GM23338 (cell line): Measurements from ENCODE around the gene SLC4A3. TPM values are rescaled to one million over a fixed set of nuclear protein-coding genes. Genes with fewer than 3 reads are reported as not detected.

ENCODE experiments used
- ATAC-seq: fragments of 200-7000 bp; cut with Tn5 transposase; 3 replicates; pipeline ENCODE4 v1.9.1; 2020
- DNase-seq: peaks from one replicate; pipeline ENCODE4 v3.0.0-alpha.2; 2015; ENCODE audit warnings: low spot score
- H2AFZ ChIP-seq: fragments of 200-600 bp; sonication (generic); 2 replicates; pipeline ENCODE4 v1.8.0; 2016; ENCODE audit warnings: antibody characterized with exemption, mild to moderate bottlenecking, moderate library complexity
- H3F3A ChIP-seq: fragments of 200-600 bp; sonication (generic); replicated peaks from 2 replicates; pipeline ENCODE4 v1.8.0; 2017; ENCODE audit warnings: antibody characterized with exemption, mixed run types, low read depth
- H3K27ac ChIP-seq: fragments of 200-600 bp; sonication (generic); 2 replicates; pipeline ENCODE4 v1.6.1; 2016; ENCODE audit warnings: low read depth
- H3K27me3 ChIP-seq: fragments of 200-600 bp; sonication (generic); 2 replicates; pipeline ENCODE4 v1.8.0; 2016; ENCODE audit warnings: mild to moderate bottlenecking, mixed run types, moderate library complexity; ENCODE audit not compliant: insufficient read depth
- H3K36me3 ChIP-seq: fragments of 200-600 bp; sonication (generic); 2 replicates; pipeline ENCODE4 v1.8.0; 2016; ENCODE audit warnings: mild to moderate bottlenecking; ENCODE audit not compliant: insufficient read depth
- H3K4me1 ChIP-seq: fragments of 200-600 bp; sonication (generic); 2 replicates; pipeline ENCODE4 v1.8.0; 2016; ENCODE audit warnings: mild to moderate bottlenecking, moderate library complexity; ENCODE audit not compliant: insufficient read depth
- H3K4me2 ChIP-seq: fragments of 200-600 bp; sonication (generic); 2 replicates; pipeline ENCODE4 v1.7.1; 2017; ENCODE audit warnings: mixed run types
- H3K4me3 ChIP-seq: fragments of 200-600 bp; sonication (generic); 2 replicates; pipeline ENCODE4 v1.6.1; 2016; ENCODE audit warnings: mixed run types
- H3K79me2 ChIP-seq: fragments of 200-600 bp; sonication (generic); replicated peaks from 2 replicates; pipeline ENCODE4 v1.8.0; 2017; ENCODE audit warnings: mild to moderate bottlenecking; ENCODE audit not compliant: insufficient read depth
- H3K9me2 ChIP-seq: fragments of 200-600 bp; sonication (generic); 2 replicates; pipeline ENCODE4 v1.8.0; 2017; ENCODE audit not compliant: insufficient read depth
- H4K20me1 ChIP-seq: fragments of 200-600 bp; sonication (generic); replicated peaks from 2 replicates; pipeline ENCODE4 v1.8.0; 2017; ENCODE audit warnings: mild to moderate bottlenecking; ENCODE audit not compliant: insufficient read depth
- H3K27ac Mint-ChIP-seq: 2 replicates; pipeline ENCODE4 v1.8.0; 2020; ENCODE audit warnings: inconsistent platforms, mild to moderate bottlenecking, moderate library complexity, mixed read lengths
- H3K27me3 Mint-ChIP-seq: 3 replicates; pipeline ENCODE4 v1.8.0; 2022; ENCODE audit warnings: low read depth, mild to moderate bottlenecking, moderate library complexity, mixed read lengths, inconsistent platforms; ENCODE audit not compliant: insufficient read depth, poor library complexity
- H3K36me3 Mint-ChIP-seq: 3 replicates; pipeline ENCODE4 v1.8.0; 2021; ENCODE audit warnings: low read depth, mild to moderate bottlenecking, inconsistent platforms, moderate library complexity, mixed read lengths
- H3K4me1 Mint-ChIP-seq: 3 replicates; pipeline ENCODE4 v1.8.0; 2020; ENCODE audit warnings: mild to moderate bottlenecking, inconsistent platforms, mixed read lengths
- H3K4me3 Mint-ChIP-seq: 3 replicates; pipeline ENCODE4 v1.8.0; 2021; ENCODE audit warnings: moderate library complexity, mild to moderate bottlenecking, inconsistent platforms, mixed read lengths
- H3K9me3 Mint-ChIP-seq: 3 replicates; pipeline ENCODE4 v1.8.0; 2020; ENCODE audit warnings: moderate library complexity, mild to moderate bottlenecking, inconsistent platforms, mixed read lengths
- CREB1 ChIP-seq: fragments of 250-450 bp; sonication (Bioruptor Pico); IDR thresholded peaks from 2 replicates; pipeline ENCODE4 v1.5.0; 2020; ENCODE audit warnings: low read depth, mild to moderate bottlenecking, moderate library complexity
- EZH2 ChIP-seq: fragments of 200-600 bp; sonication (generic); IDR thresholded peaks from one replicate; pipeline ENCODE4 v1.8.0; 2017; ENCODE audit warnings: antibody characterized with exemption, mild to moderate bottlenecking, low read depth; ENCODE audit not compliant: unreplicated experiment
- EZH2phosphoT487 ChIP-seq: fragments of 200-600 bp; sonication (generic); IDR thresholded peaks from one replicate; pipeline ENCODE4 v1.8.1; 2018; ENCODE audit warnings: antibody characterized with exemption; ENCODE audit not compliant: unreplicated experiment
- JUNB ChIP-seq: IDR thresholded peaks from one replicate; pipeline ENCODE4 v1.6.1; 2016; ENCODE audit warnings: antibody characterized with exemption; ENCODE audit not compliant: unreplicated experiment
- NANOG ChIP-seq: IDR thresholded peaks from 2 replicates; pipeline ENCODE4 v1.6.1; 2016; ENCODE audit warnings: antibody characterized with exemption, borderline replicate concordance
- POLR2AphosphoS5 ChIP-seq: IDR thresholded peaks from 2 replicates; pipeline ENCODE4 v1.6.1; 2016; ENCODE audit warnings: antibody characterized with exemption, low read depth
- STAT1 ChIP-seq: IDR thresholded peaks from one replicate; pipeline ENCODE4 v1.6.1; 2016; ENCODE audit warnings: antibody characterized with exemption; ENCODE audit not compliant: unreplicated experiment
- ZNF114 ChIP-seq: fragments of 250-450 bp; sonication (Bioruptor Pico); IDR thresholded peaks from 2 replicates; pipeline ENCODE4 v1.5.0; 2020; ENCODE audit warnings: mild to moderate bottlenecking, moderate library complexity
- ZNF331 ChIP-seq: fragments of 250-450 bp; sonication (Bioruptor Pico); IDR thresholded peaks from 2 replicates; pipeline ENCODE4 v1.5.0; 2020; ENCODE audit warnings: low read depth, mild to moderate bottlenecking, moderate library complexity
- polyA plus RNA-seq: library from polyadenylated mRNA; unstranded; fragments of >200 nt; fragmentation: Nextera tagmentation; extraction: Ambion mirVana; gene quantifications from 2 replicates; pipeline ENCODE4 v1.2.1, GENCODE V29; 2016
- total RNA-seq: library from RNA; depleted of rRNA; stranded (reverse); fragments of >200 nt; shearing (Covaris generic); gene quantifications from 2 replicates; pipeline ENCODE4 v1.2.3, GENCODE V29; 2014
- TF ChIP-seq, protein P1 (sequence below), 2 experiments: fragments of 200-600 bp in 1 of 2; sonication (generic) in 1 of 2; conservative IDR thresholded peaks; 2 replicates each; pipeline versions ENCODE4 v1.5.1 to v1.6.1; 2016 to 2017; ENCODE audit warnings: antibody characterized with exemption in 2 of 2, low read depth in 2 of 2, mild to moderate bottlenecking in 2 of 2, moderate library complexity in 1 of 2
- TF ChIP-seq, protein P2 (sequence below): fragments of 250-450 bp; sonication (Bioruptor Pico); IDR thresholded peaks from 2 replicates; pipeline ENCODE4 v1.5.0; 2020; ENCODE audit warnings: mild to moderate bottlenecking, moderate library complexity
- TF ChIP-seq, protein P3 (sequence below): IDR thresholded peaks from 2 replicates; pipeline ENCODE4 v1.6.1; 2016; ENCODE audit warnings: antibody characterized with exemption

SLC4A3 gene
- total and polyA plus RNA-seq, 2 experiments from 2014 or later, result 3.6 to 6.8 TPM

DNA sequence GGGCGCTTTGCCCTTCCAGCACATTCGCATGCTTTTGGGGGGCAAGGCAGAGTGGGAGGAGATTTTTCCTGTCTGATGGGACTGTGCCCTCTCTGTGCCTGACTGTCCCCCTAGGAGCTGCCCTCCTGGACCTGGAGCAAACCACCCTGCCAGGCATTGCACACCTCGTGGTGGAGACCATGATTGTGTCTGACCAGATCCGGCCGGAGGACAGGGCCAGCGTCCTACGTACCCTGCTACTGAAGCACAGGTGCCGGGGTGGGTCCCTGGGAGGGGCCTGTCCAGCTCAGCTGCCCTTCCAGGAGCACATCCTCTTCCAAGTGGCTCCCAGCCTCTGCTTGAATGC lies 5.3 kb downstream of the SLC4A3 start (continued):
- TF ChIP-seq, protein P1, sequence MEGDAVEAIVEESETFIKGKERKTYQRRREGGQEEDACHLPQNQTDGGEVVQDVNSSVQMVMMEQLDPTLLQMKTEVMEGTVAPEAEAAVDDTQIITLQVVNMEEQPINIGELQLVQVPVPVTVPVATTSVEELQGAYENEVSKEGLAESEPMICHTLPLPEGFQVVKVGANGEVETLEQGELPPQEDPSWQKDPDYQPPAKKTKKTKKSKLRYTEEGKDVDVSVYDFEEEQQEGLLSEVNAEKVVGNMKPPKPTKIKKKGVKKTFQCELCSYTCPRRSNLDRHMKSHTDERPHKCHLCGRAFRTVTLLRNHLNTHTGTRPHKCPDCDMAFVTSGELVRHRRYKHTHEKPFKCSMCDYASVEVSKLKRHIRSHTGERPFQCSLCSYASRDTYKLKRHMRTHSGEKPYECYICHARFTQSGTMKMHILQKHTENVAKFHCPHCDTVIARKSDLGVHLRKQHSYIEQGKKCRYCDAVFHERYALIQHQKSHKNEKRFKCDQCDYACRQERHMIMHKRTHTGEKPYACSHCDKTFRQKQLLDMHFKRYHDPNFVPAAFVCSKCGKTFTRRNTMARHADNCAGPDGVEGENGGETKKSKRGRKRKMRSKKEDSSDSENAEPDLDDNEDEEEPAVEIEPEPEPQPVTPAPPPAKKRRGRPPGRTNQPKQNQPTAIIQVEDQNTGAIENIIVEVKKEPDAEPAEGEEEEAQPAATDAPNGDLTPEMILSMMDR (conservative IDR thresholded peaks at IDR 0.05; ENCODE audit: low read depth in 2 of 2), result no peak
- TF ChIP-seq EZH2phosphoT487, result no peak

GRCh38 chr2:219633276-219634065 lies 6.0 kb downstream of the SLC4A3 start:
- H3K4me3 ChIP-seq, result no peak overlapping the region
- DNase-seq (no peak), ATAC-seq (no peak)
- Mint-ChIP-seq H3K27ac (no peak overlapping the region), H3K27me3 (peaks cover 10% of the 10 kb centered on the region), H3K4me1 (peaks cover 4% of the 10 kb centered on the region; the same call in 2 of the 3 replicates), H3K9me3 (no peaks in the 10 kb centered on the region; the same call in 1 of the 3 replicates), H3K4me3 (no peak overlapping the region), H3K36me3 (peaks cover 2% of the 10 kb centered on the region; the same call in 1 of the 3 replicates)
- no peak overlapping the region for H3K27ac ChIP-seq
- no peaks in the 10 kb centered on the region for H3K9me2 ChIP-seq
- H3K79me2 ChIP-seq, result no peaks in the 10 kb centered on the region
- no peaks in the 10 kb centered on the region for H3K27me3 ChIP-seq
- H3K4me2 ChIP-seq, result no peak overlapping the region
- H3F3A ChIP-seq, result no peaks in the 10 kb centered on the region
- no peak overlapping the region for H2AFZ ChIP-seq
- no peaks in the 10 kb centered on the region for H3K36me3 ChIP-seq
- no peaks in the 10 kb centered on the region; the same call in 1 of the 2 replicates for H3K4me1 ChIP-seq
- H4K20me1 ChIP-seq, result no peaks in the 10 kb centered on the region
- no peak for TF ChIP-seq ZNF114 (CRISPR knock-in tag)
- no peak for TF ChIP-seq NANOG
- no peak for TF ChIP-seq CREB1 (CRISPR knock-in tag)
- TF ChIP-seq, protein P2, sequence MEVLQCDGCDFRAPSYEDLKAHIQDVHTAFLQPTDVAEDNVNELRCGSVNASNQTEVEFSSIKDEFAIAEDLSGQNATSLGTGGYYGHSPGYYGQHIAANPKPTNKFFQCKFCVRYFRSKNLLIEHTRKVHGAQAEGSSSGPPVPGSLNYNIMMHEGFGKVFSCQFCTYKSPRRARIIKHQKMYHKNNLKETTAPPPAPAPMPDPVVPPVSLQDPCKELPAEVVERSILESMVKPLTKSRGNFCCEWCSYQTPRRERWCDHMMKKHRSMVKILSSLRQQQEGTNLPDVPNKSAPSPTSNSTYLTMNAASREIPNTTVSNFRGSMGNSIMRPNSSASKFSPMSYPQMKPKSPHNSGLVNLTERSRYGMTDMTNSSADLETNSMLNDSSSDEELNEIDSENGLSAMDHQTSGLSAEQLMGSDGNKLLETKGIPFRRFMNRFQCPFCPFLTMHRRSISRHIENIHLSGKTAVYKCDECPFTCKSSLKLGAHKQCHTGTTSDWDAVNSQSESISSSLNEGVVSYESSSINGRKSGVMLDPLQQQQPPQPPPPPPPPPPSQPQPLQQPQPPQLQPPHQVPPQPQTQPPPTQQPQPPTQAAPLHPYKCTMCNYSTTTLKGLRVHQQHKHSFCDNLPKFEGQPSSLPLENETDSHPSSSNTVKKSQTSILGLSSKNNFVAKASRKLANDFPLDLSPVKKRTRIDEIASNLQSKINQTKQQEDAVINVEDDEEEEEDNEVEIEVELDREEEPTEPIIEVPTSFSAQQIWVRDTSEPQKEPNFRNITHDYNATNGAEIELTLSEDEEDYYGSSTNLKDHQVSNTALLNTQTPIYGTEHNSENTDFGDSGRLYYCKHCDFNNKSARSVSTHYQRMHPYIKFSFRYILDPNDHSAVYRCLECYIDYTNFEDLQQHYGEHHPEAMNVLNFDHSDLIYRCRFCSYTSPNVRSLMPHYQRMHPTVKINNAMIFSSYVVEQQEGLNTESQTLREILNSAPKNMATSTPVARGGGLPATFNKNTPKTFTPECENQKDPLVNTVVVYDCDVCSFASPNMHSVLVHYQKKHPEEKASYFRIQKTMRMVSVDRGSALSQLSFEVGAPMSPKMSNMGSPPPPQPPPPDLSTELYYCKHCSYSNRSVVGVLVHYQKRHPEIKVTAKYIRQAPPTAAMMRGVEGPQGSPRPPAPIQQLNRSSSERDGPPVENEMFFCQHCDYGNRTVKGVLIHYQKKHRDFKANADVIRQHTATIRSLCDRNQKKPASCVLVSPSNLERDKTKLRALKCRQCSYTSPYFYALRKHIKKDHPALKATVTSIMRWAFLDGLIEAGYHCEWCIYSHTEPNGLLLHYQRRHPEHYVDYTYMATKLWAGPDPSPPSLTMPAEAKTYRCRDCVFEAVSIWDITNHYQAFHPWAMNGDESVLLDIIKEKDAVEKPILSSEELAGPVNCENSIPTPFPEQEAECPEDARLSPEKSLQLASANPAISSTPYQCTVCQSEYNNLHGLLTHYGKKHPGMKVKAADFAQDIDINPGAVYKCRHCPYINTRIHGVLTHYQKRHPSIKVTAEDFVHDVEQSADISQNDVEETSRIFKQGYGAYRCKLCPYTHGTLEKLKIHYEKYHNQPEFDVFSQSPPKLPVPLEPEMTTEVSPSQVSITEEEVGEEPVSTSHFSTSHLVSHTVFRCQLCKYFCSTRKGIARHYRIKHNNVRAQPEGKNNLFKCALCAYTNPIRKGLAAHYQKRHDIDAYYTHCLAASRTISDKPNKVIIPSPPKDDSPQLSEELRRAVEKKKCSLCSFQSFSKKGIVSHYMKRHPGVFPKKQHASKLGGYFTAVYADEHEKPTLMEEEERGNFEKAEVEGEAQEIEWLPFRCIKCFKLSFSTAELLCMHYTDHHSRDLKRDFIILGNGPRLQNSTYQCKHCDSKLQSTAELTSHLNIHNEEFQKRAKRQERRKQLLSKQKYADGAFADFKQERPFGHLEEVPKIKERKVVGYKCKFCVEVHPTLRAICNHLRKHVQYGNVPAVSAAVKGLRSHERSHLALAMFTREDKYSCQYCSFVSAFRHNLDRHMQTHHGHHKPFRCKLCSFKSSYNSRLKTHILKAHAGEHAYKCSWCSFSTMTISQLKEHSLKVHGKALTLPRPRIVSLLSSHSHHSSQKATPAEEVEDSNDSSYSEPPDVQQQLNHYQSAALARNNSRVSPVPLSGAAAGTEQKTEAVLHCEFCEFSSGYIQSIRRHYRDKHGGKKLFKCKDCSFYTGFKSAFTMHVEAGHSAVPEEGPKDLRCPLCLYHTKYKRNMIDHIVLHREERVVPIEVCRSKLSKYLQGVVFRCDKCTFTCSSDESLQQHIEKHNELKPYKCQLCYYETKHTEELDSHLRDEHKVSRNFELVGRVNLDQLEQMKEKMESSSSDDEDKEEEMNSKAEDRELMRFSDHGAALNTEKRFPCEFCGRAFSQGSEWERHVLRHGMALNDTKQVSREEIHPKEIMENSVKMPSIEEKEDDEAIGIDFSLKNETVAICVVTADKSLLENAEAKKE (CRISPR knock-in tag), result no peak
- TF ChIP-seq JUNB, result no peak
- no peak for TF ChIP-seq ZNF331 (CRISPR knock-in tag)
- TF ChIP-seq EZH2, result no peak
- no peak for TF ChIP-seq EZH2phosphoT487
- no peak for TF ChIP-seq POLR2AphosphoS5
- TF ChIP-seq, protein P3, sequence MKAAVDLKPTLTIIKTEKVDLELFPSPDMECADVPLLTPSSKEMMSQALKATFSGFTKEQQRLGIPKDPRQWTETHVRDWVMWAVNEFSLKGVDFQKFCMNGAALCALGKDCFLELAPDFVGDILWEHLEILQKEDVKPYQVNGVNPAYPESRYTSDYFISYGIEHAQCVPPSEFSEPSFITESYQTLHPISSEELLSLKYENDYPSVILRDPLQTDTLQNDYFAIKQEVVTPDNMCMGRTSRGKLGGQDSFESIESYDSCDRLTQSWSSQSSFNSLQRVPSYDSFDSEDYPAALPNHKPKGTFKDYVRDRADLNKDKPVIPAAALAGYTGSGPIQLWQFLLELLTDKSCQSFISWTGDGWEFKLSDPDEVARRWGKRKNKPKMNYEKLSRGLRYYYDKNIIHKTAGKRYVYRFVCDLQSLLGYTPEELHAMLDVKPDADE, result no peak
- TF ChIP-seq STAT1, result no peak
- TF ChIP-seq, protein P1 (conservative IDR thresholded peaks at IDR 0.05; ENCODE audit: low read depth in 2 of 2), result no peak
